ENCODE measurements around the gene ZDHHC19.

DNA sequence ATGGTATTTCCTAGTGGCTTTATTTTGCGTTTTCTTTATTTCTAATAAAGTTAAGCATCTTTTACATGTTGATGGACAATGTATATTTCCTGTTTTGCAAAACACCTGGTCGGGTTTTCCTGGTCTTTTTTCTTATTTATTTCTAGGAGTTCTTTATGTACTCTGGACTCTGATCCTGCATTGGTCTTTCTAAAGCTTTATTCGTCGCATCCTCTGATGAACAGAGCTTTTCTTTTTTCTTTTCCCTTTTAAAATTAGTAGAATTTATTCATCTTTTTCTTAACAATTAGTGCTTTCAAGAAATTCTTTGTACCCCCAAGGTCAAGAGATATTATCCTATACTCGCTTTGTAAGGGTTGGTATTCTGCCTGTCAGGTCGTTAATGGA lies 32.2 kb downstream of the ZDHHC19 start:
- TF ChIP-seq, protein P1, sequence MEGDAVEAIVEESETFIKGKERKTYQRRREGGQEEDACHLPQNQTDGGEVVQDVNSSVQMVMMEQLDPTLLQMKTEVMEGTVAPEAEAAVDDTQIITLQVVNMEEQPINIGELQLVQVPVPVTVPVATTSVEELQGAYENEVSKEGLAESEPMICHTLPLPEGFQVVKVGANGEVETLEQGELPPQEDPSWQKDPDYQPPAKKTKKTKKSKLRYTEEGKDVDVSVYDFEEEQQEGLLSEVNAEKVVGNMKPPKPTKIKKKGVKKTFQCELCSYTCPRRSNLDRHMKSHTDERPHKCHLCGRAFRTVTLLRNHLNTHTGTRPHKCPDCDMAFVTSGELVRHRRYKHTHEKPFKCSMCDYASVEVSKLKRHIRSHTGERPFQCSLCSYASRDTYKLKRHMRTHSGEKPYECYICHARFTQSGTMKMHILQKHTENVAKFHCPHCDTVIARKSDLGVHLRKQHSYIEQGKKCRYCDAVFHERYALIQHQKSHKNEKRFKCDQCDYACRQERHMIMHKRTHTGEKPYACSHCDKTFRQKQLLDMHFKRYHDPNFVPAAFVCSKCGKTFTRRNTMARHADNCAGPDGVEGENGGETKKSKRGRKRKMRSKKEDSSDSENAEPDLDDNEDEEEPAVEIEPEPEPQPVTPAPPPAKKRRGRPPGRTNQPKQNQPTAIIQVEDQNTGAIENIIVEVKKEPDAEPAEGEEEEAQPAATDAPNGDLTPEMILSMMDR (IDR thresholded peaks at IDR 0.05 in 4 of 5, conservative IDR thresholded peaks at IDR 0.05 in 1 of 5): no peak
- TF ChIP-seq POLR2A (IDR thresholded peaks at IDR 0.05): no peak
